Stimulated activated CD4-positive, alpha-beta T cell treated with anti-CD3 and anti-CD28 coated beads, Interleukin-1b, Interleukin-23, amount 100 ng/mL, for 24 hours (primary cell): ENCODE data around the gene MUC4.

ENCODE experiments used
- DNase-seq, 4 experiments: peaks; one replicate each; pipeline ENCODE4 v3.0.0-alpha.2; 2020; ENCODE audit warnings: low read depth in 4 of 4, low spot score in 1 of 4

The MUC4 gene

GRCh38 chr3:195704433-195704999 is 107.2 kb downstream of the MUC4 start:
- DNase-seq, result no peak

GRCh38 chr3:195703776-195704175 is 108.0 kb downstream of the MUC4 start:
- DNase-seq, result no peak

GRCh38 chr3:195701042-195701915 is 110.5 kb downstream of the MUC4 start:
- no peak for DNase-seq

GRCh38 chr3:195700319-195700718 is 111.4 kb downstream of the MUC4 start:
- no peak for DNase-seq

- DNase-seq, result no peak
Observed at GRCh38 chr3:195699860-195700259, 111.9 kb downstream of the MUC4 start.

GRCh38 chr3:195699388-195699771 is 112.3 kb downstream of the MUC4 start:
- no peak for DNase-seq

- no peak for DNase-seq
Observed at GRCh38 chr3:195698647-195699387, 112.9 kb downstream of the MUC4 start.

GRCh38 chr3:195698325-195698646 is 113.4 kb downstream of the MUC4 start:
- DNase-seq, result no peak

- DNase-seq, result no peak
Observed at GRCh38 chr3:195697582-195698324, 114.0 kb downstream of the MUC4 start.
